SH-SY5Y (cell line): ENCODE data around the gene FZD10.

Experiments used
- GATA2 ChIP-seq: IDR thresholded peaks from 2 replicates; pipeline ENCODE4 v1.6.1; 2011; ENCODE audit warnings: mild to moderate bottlenecking, low read depth, low read length
- GATA3 ChIP-seq: IDR thresholded peaks from 2 replicates; pipeline ENCODE4 v1.6.1; 2011; ENCODE audit warnings: low read depth, mild to moderate bottlenecking, low read length, moderate library complexity

FZD10 gene

GRCh38 chr12:130156652-130157275 is 5.5 kb upstream of the FZD10 start:
- TF ChIP-seq GATA2 = no peak
- no peak for TF ChIP-seq GATA3

- TF ChIP-seq GATA2 (no peak), GATA3 (no peak)
These were observed 4.1 kb upstream of the FZD10 start for GRCh38 chr12:130157998-130158753.

- TF ChIP-seq GATA3 (no peak), GATA2 (no peak)
These were observed 3.6 kb upstream of the FZD10 start for GRCh38 chr12:130158754-130159059.

GRCh38 chr12:130160306-130160705 is 2.0 kb upstream of the FZD10 start:
- TF ChIP-seq GATA3 (no peak), GATA2 (no peak)

GRCh38 chr12:130160711-130161231 is 1.5 kb upstream of the FZD10 start:
- TF ChIP-seq GATA2 = no peak
- TF ChIP-seq GATA3 = no peak

- TF ChIP-seq GATA2 (no peak), GATA3 (no peak)
These were observed 712 bp upstream of the FZD10 start for GRCh38 chr12:130161261-130162243.

GRCh38 chr12:130162745-130163460 is 639 bp downstream of the FZD10 start:
- TF ChIP-seq GATA2 (no peak), GATA3 (no peak)

- TF ChIP-seq GATA2 (no peak), GATA3 (no peak)
These were observed 1.4 kb downstream of the FZD10 start for GRCh38 chr12:130163461-130164215.

GRCh38 chr12:130164216-130164542 is 1.9 kb downstream of the FZD10 start:
- TF ChIP-seq GATA2 = no peak
- TF ChIP-seq GATA3 = no peak

- no peak for TF ChIP-seq GATA3
- no peak for TF ChIP-seq GATA2
These were observed 2.7 kb downstream of the FZD10 start for GRCh38 chr12:130164936-130165335.

- TF ChIP-seq GATA3 (no peak), GATA2 (no peak)
These were observed 4.0 kb downstream of the FZD10 start for GRCh38 chr12:130166306-130166705.

- TF ChIP-seq GATA3 (no peak), GATA2 (no peak)
These were observed 5.3 kb downstream of the FZD10 start for GRCh38 chr12:130167537-130167936.

- no peak for TF ChIP-seq GATA3
- TF ChIP-seq GATA2 = no peak
These were observed 7.0 kb downstream of the FZD10 start for GRCh38 chr12:130169256-130169655.
